Brain microvascular endothelial cell (primary cell): ENCODE results near the gene INPP1.
A peak's percentile ranks its signal among the peaks of the same experiment; 100 is the strongest.
"Not testable (repeated sequence)": the region's sequence is repeated elsewhere in the genome, so short reads cannot be mapped to it uniquely, and the experiment has no call there.

Experiments used
- DNase-seq: peaks from one replicate; pipeline ENCODE4 v3.0.0-alpha.2; 2020
- H3K27ac ChIP-seq: fragments of 250-450 bp; sonication (Bioruptor Pico); 2 replicates; pipeline ENCODE4 v1.5.1; 2020; ENCODE audit warnings: mild to moderate bottlenecking, moderate library complexity
- H3K27me3 ChIP-seq: fragments of 250-450 bp; sonication (Bioruptor Pico); replicated peaks from 2 replicates; pipeline ENCODE4 v1.5.1; 2020; ENCODE audit warnings: mild to moderate bottlenecking
- H3K36me3 ChIP-seq: fragments of 250-450 bp; sonication (Bioruptor Pico); replicated peaks from 2 replicates; pipeline ENCODE4 v1.5.1; 2020; ENCODE audit warnings: mild to moderate bottlenecking
- H3K4me3 ChIP-seq: 2 replicates; pipeline ENCODE4 v1.5.1; 2011; ENCODE audit warnings: low read depth, mild to moderate bottlenecking, control low read depth, low read length, moderate library complexity
- in situ Hi-C: cut with HindIII; loops from 2 replicates; pipeline ENCODE4 v1.10.0; 2017; ENCODE audit warnings: low sequenced_read_pairs, low pct_ligation_motif_present
- TF ChIP-seq, protein P1 (sequence below): IDR thresholded peaks from 2 replicates; pipeline ENCODE4 v1.5.1; 2011; ENCODE audit warnings: low read depth, mild to moderate bottlenecking, moderate library complexity, low read length, control low read depth, inconsistent platforms; ENCODE audit errors: missing control alignments

INPP1 gene, protein sequence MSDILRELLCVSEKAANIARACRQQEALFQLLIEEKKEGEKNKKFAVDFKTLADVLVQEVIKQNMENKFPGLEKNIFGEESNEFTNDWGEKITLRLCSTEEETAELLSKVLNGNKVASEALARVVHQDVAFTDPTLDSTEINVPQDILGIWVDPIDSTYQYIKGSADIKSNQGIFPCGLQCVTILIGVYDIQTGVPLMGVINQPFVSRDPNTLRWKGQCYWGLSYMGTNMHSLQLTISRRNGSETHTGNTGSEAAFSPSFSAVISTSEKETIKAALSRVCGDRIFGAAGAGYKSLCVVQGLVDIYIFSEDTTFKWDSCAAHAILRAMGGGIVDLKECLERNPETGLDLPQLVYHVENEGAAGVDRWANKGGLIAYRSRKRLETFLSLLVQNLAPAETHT

DNA sequence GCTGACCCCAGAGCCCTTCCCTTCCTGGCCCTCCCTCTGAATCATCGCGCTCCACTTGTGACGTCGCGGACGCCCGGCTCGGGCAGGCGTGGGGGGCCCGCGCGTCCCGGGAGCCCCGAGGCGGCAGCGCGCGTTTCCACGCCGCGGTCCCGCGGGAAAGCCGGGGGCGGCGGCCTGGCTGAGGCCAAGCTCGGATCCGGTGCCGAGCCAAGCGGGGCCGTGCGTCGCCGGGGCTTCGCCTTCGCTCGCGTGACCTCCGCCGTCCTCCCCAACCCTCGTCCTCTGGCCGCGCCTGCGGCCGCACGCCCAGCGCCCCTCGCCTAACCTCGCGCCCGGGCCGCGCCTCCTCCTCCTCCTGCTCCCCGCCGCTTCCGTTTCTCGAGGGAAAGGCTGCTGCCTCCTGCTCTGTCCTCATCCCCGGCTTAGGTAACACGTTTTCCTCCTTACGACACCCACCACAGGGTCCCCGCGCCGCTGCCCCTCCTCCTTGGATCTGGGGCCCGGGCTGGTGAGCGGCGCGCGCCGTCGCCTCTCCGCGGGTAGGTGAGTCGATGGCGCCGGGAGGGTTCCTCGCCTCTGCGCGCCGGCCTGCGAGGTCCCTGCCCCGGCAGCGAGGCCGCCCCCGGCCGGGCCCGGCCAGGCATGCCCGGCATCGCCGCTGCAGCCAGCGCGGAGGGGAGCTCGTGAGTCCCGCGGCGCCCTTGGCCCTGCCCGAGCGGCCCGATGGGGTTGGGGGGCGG lies at the start of gene INPP1:
Gene INPP1, plus strand, starts transcription at position 54 of the 740 bp plus-strand sequence. CDS start 16,514 bp downstream, outside the sequence.
- H3K4me3 ChIP-seq = peak within 1 kb of the TSS; percentile 62
- no peaks in the 10 kb centered on the region for H3K36me3 ChIP-seq
- DNase-seq = peak; percentile 47
- in situ Hi-C loops = no loop called here
- H3K27me3 ChIP-seq = no peaks in the 10 kb centered on the region
- TF ChIP-seq, protein P1, sequence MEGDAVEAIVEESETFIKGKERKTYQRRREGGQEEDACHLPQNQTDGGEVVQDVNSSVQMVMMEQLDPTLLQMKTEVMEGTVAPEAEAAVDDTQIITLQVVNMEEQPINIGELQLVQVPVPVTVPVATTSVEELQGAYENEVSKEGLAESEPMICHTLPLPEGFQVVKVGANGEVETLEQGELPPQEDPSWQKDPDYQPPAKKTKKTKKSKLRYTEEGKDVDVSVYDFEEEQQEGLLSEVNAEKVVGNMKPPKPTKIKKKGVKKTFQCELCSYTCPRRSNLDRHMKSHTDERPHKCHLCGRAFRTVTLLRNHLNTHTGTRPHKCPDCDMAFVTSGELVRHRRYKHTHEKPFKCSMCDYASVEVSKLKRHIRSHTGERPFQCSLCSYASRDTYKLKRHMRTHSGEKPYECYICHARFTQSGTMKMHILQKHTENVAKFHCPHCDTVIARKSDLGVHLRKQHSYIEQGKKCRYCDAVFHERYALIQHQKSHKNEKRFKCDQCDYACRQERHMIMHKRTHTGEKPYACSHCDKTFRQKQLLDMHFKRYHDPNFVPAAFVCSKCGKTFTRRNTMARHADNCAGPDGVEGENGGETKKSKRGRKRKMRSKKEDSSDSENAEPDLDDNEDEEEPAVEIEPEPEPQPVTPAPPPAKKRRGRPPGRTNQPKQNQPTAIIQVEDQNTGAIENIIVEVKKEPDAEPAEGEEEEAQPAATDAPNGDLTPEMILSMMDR = no peak
- peak within 1 kb of the TSS; percentile 47 for H3K27ac ChIP-seq

DNA sequence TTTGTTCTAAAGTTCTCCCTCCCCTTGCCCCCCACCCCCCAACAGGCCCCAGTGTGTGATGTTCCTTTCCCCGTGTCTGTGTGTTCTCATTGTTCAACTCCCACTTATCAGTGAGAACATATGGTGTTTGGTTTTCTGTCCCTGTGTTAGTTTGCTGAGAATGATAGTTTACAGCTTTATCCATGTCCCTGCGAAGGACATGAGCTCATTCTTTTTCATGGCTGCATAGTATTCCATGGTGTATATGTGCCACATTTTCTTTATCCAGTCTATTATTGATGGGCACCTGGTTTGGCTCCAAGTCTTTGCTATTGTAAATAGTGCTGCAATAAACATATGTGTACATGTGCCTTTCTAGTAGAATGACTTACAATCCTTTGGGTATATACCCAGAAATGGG lies 45.5 kb upstream of the INPP1 start:
- H3K27me3 ChIP-seq, H3K36me3 ChIP-seq, DNase-seq, H3K27ac ChIP-seq, in situ Hi-C loops, H3K4me3 ChIP-seq: not testable (repeated sequence)

DNA sequence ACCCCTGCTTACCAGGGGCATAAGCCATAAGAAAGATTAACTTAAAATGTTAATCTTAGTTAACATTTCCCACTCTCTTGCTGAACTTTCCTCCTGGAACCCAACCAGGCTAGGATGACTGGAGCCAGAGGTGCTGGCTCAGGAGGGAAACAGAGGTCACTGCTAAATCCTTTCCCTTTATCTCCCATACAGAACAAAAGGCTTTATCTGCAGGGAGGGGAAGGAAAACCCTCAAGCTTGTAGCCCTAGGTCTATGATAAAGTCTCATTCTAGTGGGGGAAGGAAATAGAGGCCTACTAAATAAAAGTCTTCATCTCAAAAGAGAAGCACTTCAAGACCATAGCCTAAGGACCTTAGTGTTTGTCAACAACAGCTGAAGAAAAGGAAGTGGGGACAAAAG lies 42.4 kb upstream of the INPP1 start:
- Histone ChIP-seq H3K36me3 (no peaks in the 10 kb centered on the region), H3K27ac (no peak overlapping the region), H3K27me3 (no peaks in the 10 kb centered on the region), H3K4me3 (no peak overlapping the region)
- DNase-seq = no peak
- in situ Hi-C loops = no loop called here
- TF ChIP-seq, protein P1 = no peak

DNA sequence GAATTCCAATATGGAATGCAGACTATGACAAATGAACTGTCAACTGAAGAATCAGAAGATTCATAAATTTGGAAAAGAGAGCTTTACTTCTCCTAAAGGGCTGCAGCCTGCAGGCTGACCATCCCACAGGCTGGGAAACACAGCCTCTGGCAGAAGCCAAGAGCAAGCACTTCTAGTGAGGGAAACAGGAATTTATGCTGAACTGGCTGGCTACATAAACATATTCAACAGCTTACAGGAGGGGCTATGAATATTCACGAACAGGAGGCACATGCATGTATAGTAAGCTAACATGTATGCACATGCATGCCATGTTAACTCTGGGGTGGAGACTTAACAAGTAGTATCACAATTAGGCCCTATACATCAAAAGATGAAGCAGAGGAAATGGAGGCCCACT lies 41.3 kb upstream of the INPP1 start:
- in situ Hi-C loops = no loop called here
- no peak for DNase-seq
- H3K36me3 ChIP-seq = no peaks in the 10 kb centered on the region
- TF ChIP-seq, protein P1 = no peak
- H3K4me3 ChIP-seq = no peak overlapping the region
- no peaks in the 10 kb centered on the region for H3K27me3 ChIP-seq
- no peak overlapping the region for H3K27ac ChIP-seq

DNA sequence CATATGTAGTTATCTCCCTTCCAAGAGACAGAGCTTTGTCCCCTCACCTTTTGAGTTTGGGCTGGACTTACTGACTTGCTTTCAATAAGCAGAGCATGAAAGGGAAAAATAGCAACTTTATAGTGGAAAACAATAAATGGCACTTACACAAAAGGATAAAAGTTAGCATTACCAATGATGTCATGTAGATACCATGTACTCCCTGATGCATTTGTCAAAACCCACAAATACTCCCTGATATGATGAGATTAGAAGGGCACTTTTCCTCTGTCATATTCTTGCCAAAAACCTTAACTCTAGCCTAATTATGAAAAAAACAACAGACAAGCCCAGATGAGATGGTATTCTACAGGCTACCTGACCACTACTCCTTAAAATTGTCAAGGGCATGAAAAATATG lies 39.7 kb upstream of the INPP1 start:
- in situ Hi-C loops = no loop called here
- no peak for DNase-seq
- TF ChIP-seq, protein P1 = no peak
- H3K36me3 ChIP-seq = peaks cover 3% of the 10 kb centered on the region
- H3K4me3 ChIP-seq = no peak overlapping the region
- no peaks in the 10 kb centered on the region for H3K27me3 ChIP-seq
- no peak overlapping the region for H3K27ac ChIP-seq

DNA sequence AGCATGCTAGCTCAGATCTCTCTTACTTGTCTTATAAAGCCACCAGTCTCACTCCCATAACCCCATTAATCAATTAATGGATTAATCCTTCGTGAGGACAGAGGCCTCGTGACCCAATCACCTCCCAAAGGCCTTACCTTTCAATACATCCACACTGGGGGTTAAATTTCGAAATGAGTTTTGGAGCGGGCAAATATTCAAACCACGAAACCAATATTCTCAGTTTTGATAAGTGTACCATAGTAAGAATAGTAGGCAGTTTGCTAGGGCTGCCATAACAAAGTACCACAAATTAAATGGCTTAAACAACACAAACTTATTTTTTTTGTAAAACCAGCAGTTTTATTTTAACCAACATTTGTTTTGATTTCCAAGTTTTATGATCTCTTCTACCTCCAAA lies 39.0 kb upstream of the INPP1 start:
- in situ Hi-C loops = no loop called here
- no peak for DNase-seq

More for the DNA sequence above, 39.0 kb upstream of the INPP1 start:
- H3K36me3 ChIP-seq = peaks cover 3% of the 10 kb centered on the region
- TF ChIP-seq, protein P1 = no peak
- H3K4me3 ChIP-seq = no peak overlapping the region
- no peaks in the 10 kb centered on the region for H3K27me3 ChIP-seq
- no peak overlapping the region for H3K27ac ChIP-seq
